A673 (cell line): ENCODE results near the gene EYA3.
A peak's percentile ranks its signal among the peaks of the same experiment; 100 is the strongest.

Experiments used
- CTCF ChIP-seq: fragments of 300-800, 200-600 bp; sonication (generic); conservative IDR thresholded peaks from 2 replicates; pipeline ENCODE4 v1.5.1; 2017; ENCODE audit warnings: low read depth, mild to moderate bottlenecking, antibody characterized with exemption, low read length, moderate library complexity, mixed read lengths
- EZH2 ChIP-seq: fragments of 200-600 bp; sonication (generic); IDR thresholded peaks from 2 replicates; pipeline ENCODE4 v1.6.1; 2017; ENCODE audit warnings: borderline replicate concordance, low read depth, mild to moderate bottlenecking, mixed read lengths, antibody characterized with exemption, low read length; ENCODE audit not compliant: poor library complexity, severe bottlenecking

GRCh38 chr1:27928216-27928954, 160.0 kb downstream of the EYA3 start:
- 0 out of 2 replicates have a peak, but pooled peaks have one; percentile 14 for TF ChIP-seq CTCF
- TF ChIP-seq EZH2: no peak
